Right ventricle myocardium inferior (tissue), 1 donor: ENCODE results near the gene STX7. TPM values are rescaled to one million over a fixed set of nuclear protein-coding genes. Genes with fewer than 3 reads are reported as not detected.

Experiments
- ATAC-seq: fragments of 200-7000 bp; cut with Tn5 transposase; one replicate; pipeline ENCODE4 v1.9.1; 2020; ENCODE audit warnings: mild to moderate bottlenecking, moderate library complexity
- DNase-seq: peaks from one replicate; pipeline ENCODE4 v3.0.0; 2021; ENCODE audit errors: missing footprints
- intact Hi-C: fragments of 100-400 bp; cut with DNase I; formaldehyde crosslinking; loops from one replicate; pipeline ENCODE4 v1.11.0; 2022
- total RNA-seq: library from RNA; stranded (reverse); fragmentation: NEBNext Ultra II Directional; extraction: Animal tissue kit (Norgen Biotek cat#: 25700); gene quantifications from one replicate; pipeline ENCODE4 v1.2.1, GENCODE V29; 2021
- donor health status: DM: no; HTN: yes; CAD: no; lungs with severe emphysema.

Gene STX7
- total RNA-seq, 1 donor from 2014 or later = 53.3 TPM

GRCh38 chr6:132399376-132400074 is 113.4 kb downstream of the STX7 start:
- no peak for DNase-seq
- intact Hi-C loops = no loop called here
- no peak for ATAC-seq

Other genes starting within 250 kb of the STX7 start
- 3.1 TPM for gene MOXD1, start 111.6 kb downstream of the STX7 start, total RNA-seq
- gene TAAR9, start 25.2 kb upstream of the STX7 start, total RNA-seq = not detected
- not detected for gene TAAR8, start 39.6 kb upstream of the STX7 start, total RNA-seq
- gene TAAR6, start 57.2 kb upstream of the STX7 start, total RNA-seq = not detected
- gene TAAR5, start 76.6 kb upstream of the STX7 start, total RNA-seq = not detected
- gene TAAR2, start 111.2 kb upstream of the STX7 start, total RNA-seq = not detected
- gene TAAR1, start 146.1 kb upstream of the STX7 start, total RNA-seq = not detected
- gene VNN1, start 200.9 kb upstream of the STX7 start, total RNA-seq = 2.2 TPM
- 2.8 TPM for gene VNN2, start 244.8 kb upstream of the STX7 start, total RNA-seq